Hepatocyte (in vitro differentiated cells): ENCODE results near the gene HTR1E.

Source experiments
- CTCF ChIP-seq: fragments of 200-600 bp; sonication (generic); IDR thresholded peaks from 2 replicates; pipeline ENCODE4 v1.5.1; 2016; ENCODE audit warnings: antibody characterized with exemption, mild to moderate bottlenecking; ENCODE audit not compliant: poor library complexity
- EZH2 ChIP-seq: fragments of 200-600 bp; sonication (generic); IDR thresholded peaks from 2 replicates; pipeline ENCODE4 v1.6.1; 2016; ENCODE audit warnings: antibody characterized with exemption, mild to moderate bottlenecking, borderline replicate concordance

DNA sequence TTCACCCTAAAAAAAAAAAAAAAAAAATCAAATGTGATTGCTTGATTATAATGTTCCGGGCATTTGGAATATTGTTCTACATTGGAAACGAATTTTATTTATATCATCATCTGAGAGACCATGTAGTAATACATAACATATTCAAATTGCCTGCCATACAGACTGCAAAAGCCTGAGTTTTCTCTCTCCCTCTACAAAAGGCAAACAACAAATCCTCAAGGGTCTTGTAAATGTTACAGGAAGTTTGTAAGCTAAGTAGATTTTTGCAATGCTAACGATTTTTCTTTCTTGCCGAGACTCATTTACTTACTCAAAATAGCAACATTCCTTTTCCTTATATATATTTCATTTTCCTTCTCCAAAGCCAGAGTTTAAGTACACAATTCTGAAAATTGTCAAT is 49.0 kb upstream of the HTR1E start:
- TF ChIP-seq CTCF (no peak), EZH2 (no peak)
